GM23248 (cell line): ENCODE results near the gene RPL39L.

Experiments
- EZH2 ChIP-seq: fragments of 200-600 bp; sonication (generic); IDR thresholded peaks from 2 replicates; pipeline ENCODE4 v1.6.1; 2018; ENCODE audit warnings: antibody characterized with exemption, mild to moderate bottlenecking; ENCODE audit not compliant: insufficient read depth, poor library complexity, severe bottlenecking
- EZH2phosphoT487 ChIP-seq: fragments of 200-600 bp; sonication (generic); IDR thresholded peaks from 2 replicates; pipeline ENCODE4 v1.6.1; 2018; ENCODE audit warnings: antibody characterized with exemption, moderate library complexity, mild to moderate bottlenecking, low read depth; ENCODE audit not compliant: insufficient read depth

DNA sequence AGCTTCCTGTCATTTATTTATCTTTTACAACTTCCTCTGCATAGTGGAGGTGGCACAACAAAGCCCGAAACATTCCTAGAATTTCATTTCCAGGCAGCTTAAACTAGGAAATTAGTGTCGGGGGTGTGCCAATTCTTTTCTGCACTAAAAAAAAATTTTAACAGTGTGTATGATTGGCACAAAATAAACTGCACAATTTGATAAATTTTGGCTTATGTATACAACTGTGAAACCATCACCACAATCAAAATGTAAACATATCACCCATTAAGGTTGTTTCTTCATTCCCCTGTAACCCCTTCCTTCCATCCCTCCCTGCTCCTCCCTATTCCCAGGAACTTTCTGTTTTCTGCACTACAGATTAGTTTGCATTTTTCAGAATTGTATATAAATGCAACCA lies 54.7 kb downstream of the RPL39L start:
- TF ChIP-seq EZH2 (no peak), EZH2phosphoT487 (no peak)
